GM12892 (cell line): ENCODE data around the gene GRID1.

Experiments used
- POLR2A ChIP-seq: IDR thresholded peaks from 2 replicates; pipeline ENCODE4 v1.6.1; 2011; ENCODE audit warnings: low read depth, low read length, control low read depth
- POLR2AphosphoS5 ChIP-seq: IDR thresholded peaks from 2 replicates; pipeline ENCODE4 v1.6.1; 2011; ENCODE audit warnings: low read depth, low read length, control low read depth

GRCh38 chr10:85658518-85658917, 708.1 kb downstream of the GRID1 start:
- TF ChIP-seq POLR2AphosphoS5 (no peak), POLR2A (no peak)
